Amygdala (tissue), 56 donors: ENCODE measurements around the gene FKBP10.

Source experiments
- DNase-seq, 56 donors: peaks; one replicate each; lab custom pipeline; 2025; lab: John Stamatoyannopoulos, UW

Gene FKBP10

DNA sequence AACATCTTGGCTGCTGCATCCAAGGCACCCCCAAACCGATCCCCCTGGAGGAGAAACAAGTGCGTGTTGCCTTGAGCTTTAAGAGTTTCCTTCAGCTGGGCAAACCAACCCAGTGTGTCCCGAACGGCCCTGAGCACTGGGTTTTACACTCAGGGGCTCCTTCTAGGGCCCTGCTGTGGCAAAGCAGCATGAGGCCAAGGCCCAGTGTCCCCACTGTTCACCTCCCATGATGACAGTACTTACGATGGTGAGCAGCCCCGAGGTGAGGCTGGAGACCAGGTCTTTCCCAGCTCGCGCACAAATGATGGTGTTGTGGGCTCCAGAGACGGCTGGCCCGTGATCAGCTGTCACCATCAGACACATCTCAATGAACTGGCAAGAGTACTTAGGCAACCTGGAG is 59.0 kb downstream of the FKBP10 start:
- no peak for DNase-seq
